HG02571 (cell line): ENCODE results near the gene CGRRF1.
A peak's percentile ranks its signal among the peaks of the same experiment; 100 is the strongest.

Experiments
- ATAC-seq: cut with Tn5 transposase; IDR thresholded peaks from one replicate; pipeline ENCODE4 v1.9.1; 2021; ENCODE audit warnings: mild to moderate bottlenecking, moderate library complexity; ENCODE audit not compliant: unreplicated experiment

CGRRF1 gene

GRCh38 chr14:54538055-54538454 lies 28.3 kb downstream of the CGRRF1 start:
- ATAC-seq: no peak

- no peak for ATAC-seq
These were observed 37.9 kb downstream of the CGRRF1 start for GRCh38 chr14:54547583-54547982.

GRCh38 chr14:54548491-54548890 lies 38.8 kb downstream of the CGRRF1 start:
- no peak for ATAC-seq

DNA sequence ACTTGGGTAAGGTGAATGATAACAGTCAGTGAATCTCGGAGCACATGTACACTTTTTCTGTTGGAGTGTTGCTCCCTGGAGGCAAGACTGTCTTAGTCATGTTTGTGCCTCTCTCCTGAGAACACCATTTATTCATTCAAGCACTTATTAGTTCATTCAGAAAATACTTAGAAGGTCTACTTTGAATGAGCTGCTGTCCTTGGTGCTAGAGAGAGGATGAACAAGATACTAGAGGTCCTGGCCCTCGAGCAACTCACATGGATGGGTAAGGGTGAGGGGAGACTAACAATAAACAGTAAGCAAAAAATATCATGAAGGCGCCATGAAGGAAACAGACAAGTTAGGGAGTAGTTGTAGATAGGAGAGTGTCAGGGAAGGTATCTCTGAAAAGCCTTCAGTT lies 40.2 kb downstream of the CGRRF1 start:
- ATAC-seq: no peak

- no peak for ATAC-seq
These were observed 40.8 kb downstream of the CGRRF1 start for GRCh38 chr14:54550514-54550913.

DNA sequence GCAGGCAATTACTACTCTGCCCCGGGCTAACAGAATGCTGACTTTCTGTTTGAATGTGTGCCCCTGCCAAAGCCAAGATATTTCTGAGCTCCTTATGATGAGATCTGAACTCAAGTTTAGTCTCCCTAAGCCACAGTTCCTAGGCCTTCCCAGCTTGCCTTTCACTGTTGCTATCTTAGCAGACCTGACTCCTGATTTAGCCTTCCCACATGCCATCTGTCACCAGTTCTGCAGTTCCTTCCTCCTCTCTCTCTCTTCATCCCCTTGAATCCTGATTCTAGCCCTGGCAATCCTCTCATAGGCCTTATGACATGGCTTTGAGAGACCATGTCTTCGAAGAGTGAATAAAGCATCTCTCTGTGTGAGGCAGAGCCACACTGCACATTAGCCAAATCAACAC lies 44.7 kb downstream of the CGRRF1 start:
- ATAC-seq: no peak

- ATAC-seq: no peak
These were observed 45.9 kb downstream of the CGRRF1 start for GRCh38 chr14:54555651-54556050.

- no peak for ATAC-seq
These were observed 46.8 kb downstream of the CGRRF1 start for GRCh38 chr14:54556535-54556934.

GRCh38 chr14:54562334-54562733 lies 52.6 kb downstream of the CGRRF1 start:
- no peak for ATAC-seq

- no peak for ATAC-seq
These were observed 54.6 kb downstream of the CGRRF1 start for GRCh38 chr14:54564071-54564867.

DNA sequence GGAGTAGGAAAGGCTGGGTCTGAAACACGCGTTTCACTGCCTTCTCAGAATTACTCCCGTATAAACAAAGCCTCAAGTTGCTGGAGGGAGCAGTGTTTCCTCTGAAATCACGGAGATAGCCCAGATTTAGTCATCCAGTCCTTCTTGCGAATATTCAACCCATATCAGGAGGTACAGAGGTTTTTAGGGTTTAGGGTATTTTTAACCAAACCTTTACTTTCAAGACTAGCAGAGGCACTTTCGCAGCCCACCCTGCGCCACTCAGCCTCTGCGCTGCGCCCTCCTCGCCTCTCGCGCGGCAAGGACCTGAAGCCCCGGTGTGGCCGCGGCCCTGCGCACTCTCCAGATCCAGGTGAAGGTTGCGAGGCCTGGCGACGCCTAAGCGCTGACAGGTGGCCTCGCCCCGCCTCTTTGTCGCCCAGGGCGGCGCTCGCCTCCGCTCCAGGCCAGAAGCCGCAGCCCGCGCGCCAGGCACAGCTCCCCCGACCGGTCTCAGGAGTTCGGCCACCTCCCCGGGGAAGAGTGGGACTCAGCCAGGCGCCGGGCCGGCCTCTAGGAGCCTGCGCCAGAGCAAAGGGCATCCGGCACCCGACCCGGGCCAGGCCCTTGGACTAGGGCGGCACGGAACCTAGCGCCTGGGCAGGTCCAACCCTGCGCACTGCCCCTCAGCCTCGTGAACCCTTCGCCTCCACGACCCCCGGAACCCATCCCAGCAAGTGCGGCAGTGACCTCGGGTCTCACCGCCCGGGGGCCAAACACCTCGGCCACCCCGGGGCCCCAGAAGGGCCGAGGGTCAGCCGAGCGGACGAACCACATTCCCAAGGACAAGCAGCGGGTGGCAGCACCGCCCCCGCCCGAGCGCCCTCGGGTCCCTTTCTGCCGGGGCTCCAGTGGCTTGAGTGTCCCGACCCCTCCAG lies 55.4 kb downstream of the CGRRF1 start:
- peak; percentile 35 for ATAC-seq

GRCh38 chr14:54565785-54566409 lies 56.2 kb downstream of the CGRRF1 start:
- ATAC-seq: peak; percentile 54

- peak; percentile 38 for ATAC-seq
These were observed 56.9 kb downstream of the CGRRF1 start, which contains the start of gene SAMD4A for GRCh38 chr14:54566410-54567223. SAMD4A (plus strand) TSS chr14:54567128; CDS start chr14:54567917, 789 bp downstream.

DNA sequence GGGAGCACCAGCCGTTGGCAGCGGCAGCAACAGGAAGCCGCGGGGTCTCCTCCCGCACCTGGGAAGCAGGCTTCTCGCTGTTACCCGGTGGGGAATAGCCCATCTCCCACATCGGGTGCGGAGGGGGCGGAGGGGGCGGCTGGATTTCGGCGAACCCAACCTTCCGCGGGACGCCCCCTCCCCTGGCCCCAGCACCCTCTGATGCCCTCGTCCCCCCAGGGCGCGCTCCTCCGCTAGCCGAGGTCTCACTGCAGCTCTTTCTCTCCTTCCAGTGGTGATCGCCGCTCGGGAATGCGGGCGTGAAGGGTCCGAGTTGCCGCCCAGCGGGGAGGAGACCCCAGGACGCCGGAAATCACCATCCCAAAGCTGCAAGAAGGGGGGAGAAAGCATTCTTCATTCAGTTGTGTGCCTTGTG lies 57.5 kb downstream of the CGRRF1 start:
- no peak for ATAC-seq

DNA sequence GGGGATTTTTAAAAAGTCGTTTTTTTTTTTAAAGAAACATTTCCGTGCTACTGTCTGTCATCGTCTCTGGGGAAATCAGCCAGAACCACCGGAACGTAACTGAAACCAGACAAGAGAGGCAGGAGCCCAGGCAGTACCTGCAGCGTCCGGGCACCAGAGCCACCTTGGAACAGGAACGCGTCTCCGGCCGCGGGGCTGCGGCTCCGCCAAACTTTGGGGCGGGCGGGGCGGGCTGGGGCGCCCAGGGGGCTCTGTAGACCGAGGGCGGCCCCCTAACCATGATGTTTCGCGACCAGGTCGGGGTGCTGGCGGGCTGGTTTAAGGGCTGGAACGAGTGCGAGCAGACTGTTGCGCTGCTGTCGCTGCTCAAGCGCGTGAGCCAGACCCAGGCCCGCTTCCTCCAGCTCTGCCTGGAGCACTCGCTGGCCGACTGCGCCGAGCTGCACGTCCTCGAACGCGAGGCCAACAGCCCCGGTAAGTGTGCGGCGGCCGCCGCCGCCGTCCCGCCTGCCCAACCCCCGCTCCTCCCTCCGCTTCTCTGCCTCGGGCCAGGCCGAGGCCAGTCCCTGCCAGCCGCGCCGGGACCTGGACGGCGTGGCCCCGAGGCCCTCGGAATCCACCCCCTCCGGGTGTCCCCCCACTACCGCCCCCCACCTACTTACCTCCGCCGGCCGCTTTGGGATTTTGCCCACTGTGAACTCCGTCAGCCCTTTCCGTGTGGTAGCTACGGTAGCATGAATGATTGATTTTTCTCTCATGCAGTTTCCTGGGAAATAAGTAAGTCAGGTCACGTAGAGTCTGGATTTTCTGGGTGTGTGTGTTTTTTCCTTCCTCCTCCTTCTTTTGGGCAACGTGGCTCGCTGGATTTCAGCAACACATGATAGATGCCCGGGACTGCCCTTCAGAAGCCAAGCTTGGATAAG lies 58.2 kb downstream of the CGRRF1 start:
- no peak for ATAC-seq

DNA sequence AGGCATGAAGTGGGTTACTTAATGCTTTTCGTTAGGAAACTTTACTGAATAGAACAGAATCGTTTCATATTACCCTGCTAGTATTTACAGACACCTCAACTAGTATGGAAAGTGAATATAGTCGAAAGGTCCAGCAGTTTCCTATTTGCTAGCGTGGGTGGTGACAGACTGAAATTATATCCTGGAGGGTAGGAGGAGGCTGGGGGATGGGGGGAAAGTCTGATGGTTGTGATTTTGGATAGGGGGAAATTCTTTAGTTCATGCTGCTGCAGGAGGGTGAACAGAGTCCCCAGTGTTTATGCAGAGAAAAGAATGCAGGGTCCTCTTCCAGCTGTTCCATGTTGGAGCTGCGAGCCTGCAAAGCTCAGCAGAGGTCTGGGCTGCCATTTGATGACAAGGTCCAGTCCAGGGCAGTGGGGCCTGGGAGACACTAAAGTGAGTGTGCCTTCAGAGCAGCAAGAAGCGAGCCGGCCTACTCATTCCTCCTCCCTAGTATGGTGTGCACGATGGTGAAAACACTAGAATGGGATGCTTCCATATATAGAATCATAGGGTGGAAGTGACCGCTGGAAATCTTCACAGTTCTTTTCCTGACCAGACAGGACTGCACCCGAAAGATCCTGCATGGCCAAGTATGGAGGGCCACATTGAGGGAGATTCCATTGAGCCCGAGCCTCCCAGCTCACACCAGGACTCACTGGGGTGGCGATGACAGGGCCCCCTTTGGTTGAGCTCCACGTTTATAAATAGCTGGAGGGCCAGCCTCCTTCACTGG lies 59.3 kb downstream of the CGRRF1 start:
- no peak for ATAC-seq

- ATAC-seq: no peak
These were observed 60.3 kb downstream of the CGRRF1 start for GRCh38 chr14:54570047-54570446.

DNA sequence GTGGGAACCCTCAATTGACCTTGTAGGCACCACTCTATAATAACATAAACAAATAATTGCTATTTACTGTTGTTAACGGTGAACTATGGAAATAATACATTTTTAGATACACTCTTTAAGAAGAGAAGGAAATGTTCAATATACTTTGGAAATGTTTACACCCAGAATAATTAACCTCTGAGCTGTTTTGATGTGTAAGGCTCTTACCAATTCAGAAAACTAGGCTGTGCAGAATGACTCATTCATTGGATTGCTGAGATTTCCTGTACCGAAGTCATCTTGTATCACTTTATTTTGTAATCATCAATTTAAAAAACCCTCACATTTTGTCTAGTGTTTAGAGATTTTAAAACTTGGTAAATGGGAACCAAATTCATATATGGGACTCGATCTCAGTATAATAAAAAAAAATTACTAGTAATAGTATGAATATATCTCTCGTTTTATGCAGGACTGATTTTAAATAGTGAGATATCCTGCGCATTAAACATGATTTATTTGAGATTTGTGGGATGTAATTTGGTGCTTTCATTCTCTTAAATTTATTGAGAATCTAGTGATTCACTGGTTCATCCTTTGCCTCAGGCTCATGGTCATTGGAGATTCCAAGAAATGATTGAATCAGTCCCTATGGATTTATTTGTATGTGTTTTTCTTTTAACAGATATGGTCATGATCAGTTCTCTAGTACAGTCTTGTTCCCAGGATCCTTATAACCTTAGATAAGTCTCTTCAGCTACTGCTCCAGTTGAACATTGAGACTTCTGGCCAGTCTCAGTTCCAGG lies 61.1 kb downstream of the CGRRF1 start:
- ATAC-seq: no peak
